Measurements from ENCODE around the gene STRIP2.
"Not testable (repeated sequence)": the region's sequence is repeated elsewhere in the genome, so short reads cannot be mapped to it uniquely, and the experiment has no call there.

The STRIP2 gene

DNA sequence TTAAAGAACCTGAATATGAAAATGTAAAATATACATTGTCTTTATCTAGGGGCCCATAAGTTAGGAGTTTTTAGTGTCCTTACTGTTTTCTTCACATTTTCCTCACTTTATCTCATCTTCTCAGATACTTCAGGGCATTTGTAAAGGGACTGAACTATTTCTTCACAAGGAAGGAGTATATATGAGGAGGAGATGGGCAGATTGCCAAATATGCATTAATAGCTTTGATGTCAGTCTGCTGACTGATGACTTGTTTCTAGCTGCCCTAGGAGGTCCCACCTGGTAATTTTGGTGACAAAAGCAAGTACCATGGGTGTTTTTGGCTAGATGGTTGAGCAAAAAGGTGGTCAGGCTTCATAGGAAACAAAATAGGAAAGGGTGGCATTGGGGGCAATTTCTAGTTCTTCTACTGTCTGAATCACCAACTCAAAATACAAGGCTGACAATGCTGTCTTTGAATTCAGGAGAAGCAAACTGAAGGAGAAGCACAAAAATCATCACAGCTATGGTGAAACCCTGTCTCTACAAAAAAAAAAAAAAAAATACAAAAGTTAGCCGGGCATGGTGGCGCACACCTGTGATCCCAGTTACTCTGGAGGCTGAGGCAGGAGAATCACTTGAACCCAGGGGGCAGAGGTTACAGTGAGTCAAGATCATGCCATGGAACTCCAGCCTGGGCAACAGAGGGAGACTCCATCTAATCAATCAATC is 10.4 kb upstream of the STRIP2 start:
- no peak for DNase-seq

DNA sequence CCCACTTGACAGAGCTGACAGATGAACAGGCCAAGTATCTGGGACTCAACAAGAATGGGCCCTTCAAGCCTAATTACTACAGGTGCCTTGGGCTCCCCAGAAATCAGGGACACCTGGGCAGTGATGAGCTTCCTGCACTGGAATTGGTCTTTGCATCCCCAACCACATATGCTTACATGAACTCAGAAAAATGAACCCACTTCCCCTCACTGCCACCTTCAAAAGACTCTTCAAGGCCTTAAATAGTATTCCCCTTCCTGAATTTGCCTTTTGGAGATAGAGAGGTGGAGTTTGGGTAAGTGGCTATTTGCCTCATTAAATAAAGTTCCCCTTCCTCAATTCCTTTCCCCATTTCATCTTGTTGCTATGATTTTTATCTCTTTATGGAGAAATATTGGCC is 7.8 kb upstream of the STRIP2 start:
- no peak for DNase-seq

- no peak for DNase-seq
Measured at GRCh38 chr7:129427526-129428045, 6.6 kb upstream of the STRIP2 start.

GRCh38 chr7:129431911-129432643 is 2.2 kb upstream of the STRIP2 start:
- DNase-seq = no peak

- DNase-seq = no peak
Measured at GRCh38 chr7:129434675-129435318, 565 bp downstream of the STRIP2 start.

DNA sequence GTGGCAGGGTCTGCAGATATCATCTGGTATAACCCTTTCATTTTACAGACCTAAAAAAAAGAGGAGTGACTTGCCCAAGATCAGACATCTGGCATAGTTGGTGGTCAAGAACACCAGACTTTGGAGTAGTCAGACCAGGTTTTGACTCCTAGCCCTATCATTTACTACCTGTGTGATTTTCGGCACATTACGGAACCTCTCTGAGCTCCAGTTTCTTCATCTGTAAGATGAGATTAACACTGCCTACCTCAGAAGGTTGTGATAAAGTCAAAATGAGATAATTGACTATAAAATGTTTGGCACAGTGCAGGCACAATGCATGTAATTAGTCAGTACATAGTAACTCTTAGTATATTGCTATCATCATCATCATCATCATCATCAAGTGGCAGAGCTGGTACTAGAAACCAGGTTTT is 1.2 kb downstream of the STRIP2 start:
- DNase-seq = no peak

DNA sequence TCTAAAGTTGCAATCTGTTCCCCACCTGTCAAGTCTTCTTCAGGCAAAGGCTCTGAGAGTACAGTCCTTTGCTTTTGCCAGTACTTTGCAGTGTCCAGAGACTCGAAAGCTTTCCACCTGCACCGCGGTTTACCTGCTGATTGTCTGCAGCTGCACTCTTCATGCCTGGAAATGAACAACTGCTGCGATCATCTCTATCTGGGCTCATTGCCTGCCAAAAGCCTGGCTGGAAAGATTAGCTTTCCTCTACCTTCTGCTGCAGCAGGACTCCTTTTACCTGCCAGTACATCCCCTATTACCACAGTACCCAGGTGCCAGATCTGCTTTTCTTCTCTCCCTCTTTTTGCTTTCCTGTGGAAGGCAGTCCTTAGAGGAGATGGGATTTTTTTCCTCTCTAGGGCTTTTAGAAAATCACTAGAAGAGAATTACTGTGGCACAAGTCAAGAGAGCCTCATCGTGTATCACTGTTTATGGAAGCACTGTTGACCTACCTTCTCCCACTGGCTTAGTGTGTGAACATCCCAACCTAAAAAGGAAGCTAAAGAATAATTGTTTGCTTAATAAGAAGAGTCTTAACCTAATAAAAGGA is 2.2 kb downstream of the STRIP2 start:
- no peak for DNase-seq

DNA sequence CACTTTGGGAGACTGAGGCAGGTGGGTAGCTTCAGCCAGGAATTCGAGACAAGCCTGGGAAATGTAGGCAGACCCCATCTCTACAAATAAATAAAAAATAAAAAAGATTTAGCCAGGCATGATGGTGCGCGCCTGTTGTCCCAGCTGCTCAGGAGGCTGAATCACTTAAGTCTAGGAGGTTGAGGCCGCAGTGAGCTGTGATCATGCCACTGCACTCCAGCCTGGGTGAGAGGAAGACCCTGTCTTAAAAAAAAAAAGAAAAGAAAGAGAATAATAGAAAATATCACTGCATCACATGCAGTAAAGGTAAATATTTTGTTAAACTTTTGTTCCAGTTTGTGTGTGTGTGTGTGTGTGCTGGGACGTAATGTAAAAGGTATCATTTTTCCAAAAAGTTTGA is 3.0 kb downstream of the STRIP2 start:
- no peak for DNase-seq

DNA sequence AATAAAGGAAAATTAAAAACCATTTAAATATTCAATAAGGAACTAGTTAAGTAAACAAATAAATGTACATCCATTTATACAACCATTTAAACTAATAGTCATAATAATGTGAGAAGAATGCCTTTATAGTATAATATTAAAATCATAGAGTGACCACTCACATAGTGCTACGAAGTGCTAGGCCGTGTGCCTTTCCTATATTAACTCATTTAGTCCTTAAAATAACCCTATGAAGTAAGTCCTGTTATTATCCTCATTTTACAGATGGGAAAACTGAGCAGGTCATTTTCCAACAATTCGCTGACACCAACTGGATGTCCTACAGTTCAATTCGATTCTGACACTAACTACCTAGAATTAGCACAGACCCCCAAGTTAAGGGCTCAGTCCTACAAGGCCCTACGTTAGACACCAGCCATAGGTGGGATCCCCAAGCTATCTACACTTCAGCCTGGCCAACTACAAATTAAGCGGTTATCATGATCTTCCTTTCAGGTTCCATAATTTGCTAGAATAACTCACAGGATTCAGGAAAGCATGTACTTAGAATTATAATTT is 4.1 kb downstream of the STRIP2 start:
- no peak for DNase-seq

DNA sequence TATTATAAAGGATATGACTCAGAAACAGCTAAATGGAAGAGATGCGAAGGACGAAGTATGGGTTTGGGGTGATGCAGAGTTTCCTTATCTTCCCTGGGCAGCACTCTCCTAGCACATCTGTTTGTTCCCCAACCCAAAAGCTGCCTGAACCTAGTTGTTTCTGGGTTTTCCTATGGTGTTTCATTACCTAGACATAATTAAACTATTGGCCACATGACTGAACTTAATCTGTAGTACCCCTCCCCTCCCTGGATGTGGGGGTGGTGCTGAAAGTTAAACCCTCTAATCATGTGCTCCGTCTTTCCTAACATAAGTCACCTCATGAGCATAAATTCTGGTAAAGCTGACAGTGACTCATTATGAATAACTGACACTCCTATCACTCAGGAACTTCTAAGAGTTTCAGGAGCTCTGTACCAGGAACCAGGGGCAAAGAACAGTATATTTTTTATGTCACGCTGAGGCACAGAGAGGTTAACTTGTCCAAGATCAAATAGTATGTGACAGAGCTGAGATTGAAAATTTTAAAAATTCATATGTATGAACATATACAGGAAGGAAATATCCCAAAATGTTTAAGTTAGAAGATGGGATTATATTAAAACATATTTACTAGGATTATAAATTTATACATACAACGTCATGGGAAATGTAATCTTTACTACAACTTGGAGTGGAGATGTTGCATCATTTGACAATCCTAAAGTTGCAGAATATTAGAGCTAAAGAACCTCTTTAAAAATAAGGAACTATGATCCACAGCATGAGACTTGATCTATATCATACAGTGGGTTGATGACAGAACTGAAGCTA is 4.8 kb downstream of the STRIP2 start:
- DNase-seq = no peak

DNA sequence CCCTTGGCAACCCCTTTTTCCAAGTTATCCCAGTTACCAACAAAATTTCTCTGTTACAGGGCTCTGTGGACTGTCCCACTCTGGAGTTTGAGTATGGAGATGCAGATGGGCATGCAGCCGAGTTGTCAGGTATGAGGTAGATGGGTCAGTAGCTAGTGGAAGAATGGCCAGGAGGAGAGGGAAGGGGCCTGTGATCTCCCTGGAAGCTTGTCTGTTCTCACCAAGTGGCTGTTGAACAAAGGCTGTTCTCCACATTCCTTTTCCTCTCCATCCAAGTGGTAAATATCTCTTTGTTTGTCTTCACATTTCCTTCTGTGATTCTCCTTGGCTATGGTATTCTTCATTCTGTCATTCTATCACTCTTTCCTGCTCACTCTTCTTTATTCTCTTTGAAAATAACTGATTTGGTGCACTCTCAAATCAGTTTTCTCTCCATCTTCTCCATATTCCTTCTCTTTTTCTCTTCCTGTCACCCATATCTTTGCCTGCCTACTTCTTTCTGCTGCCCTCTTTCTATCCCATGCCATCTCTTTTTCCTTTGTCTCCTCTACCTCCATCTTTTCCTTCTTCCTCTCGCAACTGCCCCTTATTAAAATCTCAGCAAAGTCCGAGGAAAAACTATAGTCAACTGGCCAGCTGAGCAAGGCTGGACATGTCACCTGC is 5.9 kb downstream of the STRIP2 start:
- no peak for DNase-seq

GRCh38 chr7:129443612-129444011 is 9.4 kb downstream of the STRIP2 start:
- peak in 1 of 2 donors; percentile 23 for DNase-seq

GRCh38 chr7:129444776-129445175 is 10.5 kb downstream of the STRIP2 start:
- DNase-seq = not testable (repeated sequence)

- DNase-seq = not testable (repeated sequence)
Measured at GRCh38 chr7:129446925-129447324, 12.7 kb downstream of the STRIP2 start.

DNA sequence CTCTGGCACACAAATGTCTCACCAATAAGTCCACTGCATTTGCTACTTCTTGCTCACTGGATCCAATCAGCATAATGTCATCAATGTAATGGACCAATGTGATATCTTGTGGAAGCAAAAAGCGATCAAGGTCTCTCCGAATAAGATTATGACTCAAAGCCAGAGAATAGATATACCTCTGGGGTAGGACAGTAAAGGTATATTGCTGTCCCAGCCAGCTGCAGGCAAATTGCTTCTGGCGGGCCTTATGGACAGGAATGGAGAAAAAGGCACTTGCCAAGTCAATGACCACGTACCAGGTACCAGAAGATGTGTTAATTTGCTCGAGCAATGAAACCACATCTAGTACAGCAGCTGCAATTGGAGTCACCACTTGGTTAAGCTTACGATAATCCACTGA is 13.2 kb downstream of the STRIP2 start:
- DNase-seq = not testable (repeated sequence)

- not testable (repeated sequence) for DNase-seq
Measured at GRCh38 chr7:129448608-129449007, 14.4 kb downstream of the STRIP2 start.

DNA sequence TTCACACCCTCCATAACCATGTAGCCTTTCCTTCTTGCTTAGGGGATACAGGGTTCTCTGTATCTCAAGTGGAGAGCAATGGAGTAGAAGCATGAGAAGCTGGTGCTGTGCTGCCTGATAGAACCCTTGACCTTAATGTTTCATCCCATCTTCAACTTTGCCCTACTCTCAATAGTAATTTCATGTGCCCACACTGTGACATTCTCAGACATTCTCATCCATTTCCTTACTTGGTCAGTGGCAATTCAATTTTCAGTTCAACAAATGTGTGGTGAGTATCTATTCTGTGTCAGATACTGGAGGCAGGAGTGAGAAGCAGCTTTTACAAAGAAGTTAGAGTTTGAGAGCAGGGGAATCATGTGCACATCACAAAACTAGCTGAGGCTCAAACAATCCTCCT is 16.1 kb downstream of the STRIP2 start:
- no peak for DNase-seq

DNA sequence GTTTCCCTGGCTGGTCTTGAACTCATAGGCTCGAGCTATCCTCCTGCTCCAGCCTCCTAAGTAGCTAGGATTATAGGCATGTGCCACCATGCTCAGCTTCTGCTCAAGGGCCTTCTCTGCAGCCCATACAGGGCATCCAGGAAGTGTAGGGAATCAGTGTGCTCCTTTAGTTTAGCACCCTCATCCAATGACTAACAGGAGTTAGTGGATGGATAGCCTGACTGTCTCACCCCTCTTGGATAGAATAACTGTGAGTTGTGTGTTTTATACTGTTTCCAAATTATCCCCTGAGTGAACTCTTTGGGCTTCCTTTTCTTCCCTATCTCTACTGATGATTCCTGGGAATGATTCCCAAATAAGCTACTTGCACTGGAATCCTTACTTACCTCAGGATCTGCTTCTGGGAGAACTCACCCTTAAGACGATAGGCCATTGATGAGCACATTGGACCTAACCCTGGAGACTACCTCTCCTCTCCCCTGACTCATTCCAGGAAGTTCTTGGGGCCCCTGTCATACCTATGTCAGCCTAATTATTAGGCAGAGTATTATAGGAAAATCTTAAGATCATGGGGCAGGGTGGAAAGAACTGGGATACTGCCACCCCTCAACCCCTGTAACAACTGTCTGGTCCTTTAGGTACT is 18.5 kb downstream of the STRIP2 start:
- no peak for DNase-seq

DNA sequence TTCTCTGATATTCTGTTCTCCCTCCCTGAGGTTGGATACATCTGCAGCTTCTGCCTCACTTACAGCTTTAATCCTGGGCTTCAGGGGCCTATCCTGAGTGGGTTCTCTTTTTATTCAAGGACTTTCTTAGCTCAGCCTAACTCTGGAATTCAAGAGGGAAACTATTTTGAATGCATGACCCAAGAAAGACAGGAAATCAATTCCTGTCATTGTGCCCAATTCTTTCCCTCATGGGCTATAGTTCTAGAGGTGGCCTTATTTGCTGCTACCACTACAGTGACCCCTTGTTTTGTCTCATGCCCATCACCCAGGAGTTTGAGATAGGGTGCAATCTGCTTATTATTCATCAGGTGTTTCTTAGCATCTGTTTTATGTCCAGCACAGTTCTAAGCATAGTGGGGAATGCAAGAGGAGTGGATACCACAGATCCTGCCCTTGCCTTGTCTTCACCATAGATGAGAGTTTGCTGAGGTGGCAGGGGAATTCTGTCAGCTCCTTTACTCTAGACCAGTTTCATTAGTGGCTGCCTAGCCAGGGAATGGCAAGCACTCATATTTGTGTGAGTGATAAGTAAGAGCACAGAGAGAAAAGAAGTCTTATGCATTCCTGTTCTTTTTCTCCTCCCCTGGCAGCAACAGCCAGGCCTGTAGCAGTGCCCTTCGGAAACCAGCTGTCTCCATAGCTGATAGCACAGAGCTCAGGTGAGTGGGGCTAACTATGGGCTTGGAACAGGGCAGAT is 19.4 kb downstream of the STRIP2 start:
- DNase-seq = no peak

DNA sequence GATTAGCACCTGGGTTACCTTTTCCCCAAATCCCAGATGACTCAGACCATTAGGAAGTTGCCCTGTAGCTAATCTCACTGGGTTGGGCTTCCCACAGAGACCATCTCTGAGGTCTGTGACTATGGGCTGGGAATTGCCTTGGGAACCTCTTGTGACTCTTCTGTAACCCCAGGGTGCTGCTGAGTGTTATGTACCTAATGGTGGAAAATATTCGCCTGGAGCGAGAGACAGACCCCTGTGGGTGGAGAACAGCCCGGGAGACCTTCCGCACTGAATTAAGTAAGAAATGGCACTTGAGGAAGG is 20.0 kb downstream of the STRIP2 start:
- no peak for DNase-seq

Measured in hippocampal formation (tissue), 2 donors.